H9 (cell line): ENCODE results near the gene CACNA2D3. TPM values are rescaled to one million over a fixed set of nuclear protein-coding genes. Genes with fewer than 3 reads are reported as not detected.

Experiments used
- DNase-seq: peaks from one replicate; pipeline ENCODE4 v3.0.0-alpha.2; 2017
- H2AFZ ChIP-seq: one replicate; pipeline ENCODE4 v1.6.1; 2013; ENCODE audit warnings: mild to moderate bottlenecking, low read length, control low read depth, moderate library complexity
- H2AK5ac ChIP-seq: 2 replicates; pipeline ENCODE4 v1.6.1; 2013; ENCODE audit warnings: low read length, control low read depth, mixed read lengths; ENCODE audit not compliant: insufficient read length
- H2BK120ac ChIP-seq: one replicate; pipeline ENCODE4 v1.6.1; 2013; ENCODE audit warnings: low read depth, mild to moderate bottlenecking, low read length, control low read depth, inconsistent platforms; ENCODE audit not compliant: poor library complexity, severe bottlenecking
- H2BK12ac ChIP-seq: 2 replicates; pipeline ENCODE4 v1.6.1; 2013; ENCODE audit warnings: low read length, control low read depth, mixed read lengths, low read depth; ENCODE audit not compliant: insufficient read length
- H2BK15ac ChIP-seq: 2 replicates; pipeline ENCODE4 v1.6.1; 2013; ENCODE audit warnings: low read depth, low read length, control low read depth
- H2BK20ac ChIP-seq: one replicate; pipeline ENCODE4 v1.6.1; 2013; ENCODE audit warnings: low read depth, mild to moderate bottlenecking, low read length, control low read depth, inconsistent platforms; ENCODE audit not compliant: poor library complexity, severe bottlenecking
- H2BK5ac ChIP-seq: 2 replicates; pipeline ENCODE4 v1.6.1; 2013; ENCODE audit warnings: low read length, control low read depth, mixed read lengths; ENCODE audit not compliant: insufficient read length
- H3K14ac ChIP-seq: 2 replicates; pipeline ENCODE4 v1.6.1; 2013; ENCODE audit warnings: low read length, control low read depth; ENCODE audit not compliant: insufficient read depth
- H3K18ac ChIP-seq: 2 replicates; pipeline ENCODE4 v1.6.1; 2013; ENCODE audit warnings: low read depth, mild to moderate bottlenecking, mixed read lengths, low read length, control low read depth; ENCODE audit not compliant: insufficient read length
- H3K23ac ChIP-seq: 2 replicates; pipeline ENCODE4 v1.6.1; 2013; ENCODE audit warnings: low read length, control low read depth, mixed read lengths, low read depth; ENCODE audit not compliant: insufficient read length
- H3K23me2 ChIP-seq: 2 replicates; pipeline ENCODE4 v1.6.1; 2013; ENCODE audit warnings: low read depth, mild to moderate bottlenecking, mixed read lengths, low read length, control low read depth; ENCODE audit not compliant: insufficient read length, poor library complexity, severe bottlenecking
- H3K27ac ChIP-seq: 2 replicates; pipeline ENCODE4 v1.5.1; 2013; ENCODE audit warnings: low read length, control low read depth, mixed read lengths, low read depth; ENCODE audit not compliant: insufficient read length
- H3K27me3 ChIP-seq: 2 replicates; pipeline ENCODE4 v1.6.1; 2013; ENCODE audit warnings: low read length, control low read depth, inconsistent platforms; ENCODE audit not compliant: insufficient read depth
- H3K4ac ChIP-seq: 2 replicates; pipeline ENCODE4 v1.6.1; 2013; ENCODE audit warnings: low read depth, mild to moderate bottlenecking, control low read depth, inconsistent platforms, low read length, moderate library complexity
- H3K4me1 ChIP-seq: 2 replicates; pipeline ENCODE4 v1.6.1; 2013; ENCODE audit warnings: low read length, control low read depth, inconsistent platforms; ENCODE audit not compliant: insufficient read depth
- H3K4me2 ChIP-seq: 2 replicates; pipeline ENCODE4 v1.6.1; 2013; ENCODE audit warnings: low read length, control low read depth, mixed read lengths; ENCODE audit not compliant: insufficient read length, insufficient read depth
- H3K56ac ChIP-seq: 2 replicates; pipeline ENCODE4 v1.6.1; 2013; ENCODE audit warnings: low read depth, mild to moderate bottlenecking, mixed read lengths, low read length, control low read depth; ENCODE audit not compliant: insufficient read length
- H3K79me1 ChIP-seq: 2 replicates; pipeline ENCODE4 v1.6.1; 2013; ENCODE audit warnings: low read depth, mild to moderate bottlenecking, moderate library complexity, low read length, control low read depth, inconsistent platforms; ENCODE audit not compliant: insufficient read depth, poor library complexity, severe bottlenecking
- H3K79me2 ChIP-seq: 2 replicates; pipeline ENCODE4 v1.6.1; 2013; ENCODE audit warnings: low read length, control low read depth, inconsistent platforms; ENCODE audit not compliant: insufficient read depth
- H3K9ac ChIP-seq: 2 replicates; pipeline ENCODE4 v1.6.1; 2013; ENCODE audit warnings: low read length, control low read depth, mixed read lengths; ENCODE audit not compliant: insufficient read length; ENCODE audit errors: extremely low read depth
- H3K9me3 ChIP-seq: one replicate; pipeline ENCODE4 v1.6.1; 2013; ENCODE audit warnings: low read depth, low read length, inconsistent platforms; ENCODE audit not compliant: control insufficient read depth
- H3T11ph ChIP-seq: one replicate; pipeline ENCODE4 v1.6.1; 2013; ENCODE audit warnings: mild to moderate bottlenecking, low read length, control low read depth, inconsistent platforms
- H4K20me1 ChIP-seq: one replicate; pipeline ENCODE4 v1.6.1; 2013; ENCODE audit not compliant: control insufficient read depth, insufficient read length, insufficient read depth
- H4K5ac ChIP-seq: 2 replicates; pipeline ENCODE4 v1.6.1; 2013; ENCODE audit warnings: low read depth, mild to moderate bottlenecking, mixed read lengths, low read length, control low read depth; ENCODE audit not compliant: insufficient read length
- H4K8ac ChIP-seq: replicated peaks from 2 replicates; pipeline ENCODE4 v1.6.1; 2013; ENCODE audit warnings: low read length, control low read depth, mixed read lengths, low read depth; ENCODE audit not compliant: insufficient read length
- H4K91ac ChIP-seq: 2 replicates; pipeline ENCODE4 v1.6.1; 2013; ENCODE audit warnings: low read depth, mild to moderate bottlenecking, moderate library complexity, mixed read lengths, low read length, control low read depth; ENCODE audit not compliant: insufficient read length
- H3K27ac Mint-ChIP-seq, 3 experiments: 2 replicates in 2 of 3; 3 replicates in 1 of 3; pipeline ENCODE4 v1.8.0; 2020 to 2021; ENCODE audit warnings: mixed read lengths in 3 of 3, mild to moderate bottlenecking in 1 of 3, moderate library complexity in 1 of 3
- H3K27me3 Mint-ChIP-seq: 2 replicates; pipeline ENCODE4 v1.8.0; 2021; ENCODE audit warnings: low read depth, mild to moderate bottlenecking, moderate library complexity, mixed read lengths
- H3K36me3 Mint-ChIP-seq, 3 experiments: 2 replicates in 2 of 3; 3 replicates in 1 of 3; pipeline ENCODE4 v1.8.0; 2020 to 2021; ENCODE audit warnings: low read depth in 3 of 3, mixed read lengths in 3 of 3; ENCODE audit not compliant: insufficient read depth in 1 of 3
- H3K4me1 Mint-ChIP-seq, 2 experiments: 2 replicates each; pipeline ENCODE4 v1.8.0; 2020; ENCODE audit warnings: mixed read lengths in 2 of 2
- H3K4me3 Mint-ChIP-seq, 2 experiments: 2 replicates in 1 of 2; 3 replicates in 1 of 2; pipeline ENCODE4 v1.8.0; 2020 to 2021; ENCODE audit warnings: mild to moderate bottlenecking in 2 of 2, mixed read lengths in 2 of 2, moderate library complexity in 1 of 2
- H3K9me3 Mint-ChIP-seq, 2 experiments: 2 replicates in 1 of 2; 3 replicates in 1 of 2; pipeline ENCODE4 v1.8.0; 2020; ENCODE audit warnings: mild to moderate bottlenecking in 2 of 2, mixed read lengths in 2 of 2, moderate library complexity in 1 of 2
- total RNA-seq: library from RNA; stranded (reverse); gene quantifications from 2 replicates; pipeline ENCODE4 v1.2.1, GENCODE V29; 2021
- TF ChIP-seq, protein P1 (sequence below): fragments of 200-600 bp; sonication (generic); conservative IDR thresholded peaks from 3 replicates; pipeline ENCODE4 v1.8.0; 2021; ENCODE audit warnings: antibody characterized with exemption, mild to moderate bottlenecking

Gene CACNA2D3
- total RNA-seq, 1 experiment from 2014 or later, result 3.2 TPM

- H3K79me1 ChIP-seq, result no peaks in the 10 kb centered on the region
- Mint-ChIP-seq H3K9me3 (peaks cover 27 to 34% of the 10 kb centered on the region in 2 experiments), H3K36me3 (peaks cover 48 to 79% (median 71%) of the 10 kb centered on the region in 3 experiments), H3K27me3 (no peaks in the 10 kb centered on the region; the same call in 1 of the 2 replicates), H3K4me1 (peaks cover 27 to 42% of the 10 kb centered on the region in 2 experiments), H3K27ac (no peak overlapping the region), H3K4me3 (no peak overlapping the region)
- no peak overlapping the region for H2BK12ac ChIP-seq
- H2BK5ac ChIP-seq, result no peak overlapping the region
- no peak overlapping the region for H3K14ac ChIP-seq
- no peak overlapping the region for H4K8ac ChIP-seq
- H2BK120ac ChIP-seq, result no peak overlapping the region
- no peak overlapping the region for H2AFZ ChIP-seq
- H3K9me3 ChIP-seq, result peaks cover 7% of the 10 kb centered on the region
- no peak overlapping the region for H3K18ac ChIP-seq
- H4K5ac ChIP-seq, result no peak overlapping the region
- H3K4ac ChIP-seq, result no peak overlapping the region
- H4K20me1 ChIP-seq, result no peaks in the 10 kb centered on the region
- no peak overlapping the region for H3K4me2 ChIP-seq
- DNase-seq, result no peak
- H3K56ac ChIP-seq, result no peak overlapping the region
- H3K23ac ChIP-seq, result no peak overlapping the region
- no peak overlapping the region for H2AK5ac ChIP-seq
- no peak overlapping the region for H4K91ac ChIP-seq
- no peak overlapping the region for H3K9ac ChIP-seq
- no peak overlapping the region for H3K27ac ChIP-seq
- H2BK15ac ChIP-seq, result no peak overlapping the region
- H3K79me2 ChIP-seq, result 0 out of 2 replicates have a peak, but pooled peaks cover 2% of the 10 kb centered on the region
- H3K23me2 ChIP-seq, result no peaks in the 10 kb centered on the region
- H3T11ph ChIP-seq, result no peak overlapping the region
- TF ChIP-seq, protein P1, sequence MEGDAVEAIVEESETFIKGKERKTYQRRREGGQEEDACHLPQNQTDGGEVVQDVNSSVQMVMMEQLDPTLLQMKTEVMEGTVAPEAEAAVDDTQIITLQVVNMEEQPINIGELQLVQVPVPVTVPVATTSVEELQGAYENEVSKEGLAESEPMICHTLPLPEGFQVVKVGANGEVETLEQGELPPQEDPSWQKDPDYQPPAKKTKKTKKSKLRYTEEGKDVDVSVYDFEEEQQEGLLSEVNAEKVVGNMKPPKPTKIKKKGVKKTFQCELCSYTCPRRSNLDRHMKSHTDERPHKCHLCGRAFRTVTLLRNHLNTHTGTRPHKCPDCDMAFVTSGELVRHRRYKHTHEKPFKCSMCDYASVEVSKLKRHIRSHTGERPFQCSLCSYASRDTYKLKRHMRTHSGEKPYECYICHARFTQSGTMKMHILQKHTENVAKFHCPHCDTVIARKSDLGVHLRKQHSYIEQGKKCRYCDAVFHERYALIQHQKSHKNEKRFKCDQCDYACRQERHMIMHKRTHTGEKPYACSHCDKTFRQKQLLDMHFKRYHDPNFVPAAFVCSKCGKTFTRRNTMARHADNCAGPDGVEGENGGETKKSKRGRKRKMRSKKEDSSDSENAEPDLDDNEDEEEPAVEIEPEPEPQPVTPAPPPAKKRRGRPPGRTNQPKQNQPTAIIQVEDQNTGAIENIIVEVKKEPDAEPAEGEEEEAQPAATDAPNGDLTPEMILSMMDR, result no peak
- H2BK20ac ChIP-seq, result no peak overlapping the region
- no peaks in the 10 kb centered on the region for H3K27me3 ChIP-seq
- H3K4me1 ChIP-seq, result no peaks in the 10 kb centered on the region
These were observed 527.2 kb downstream of the CACNA2D3 start for GRCh38 chr3:54649551-54649950.
